Vagina (tissue), 2 donors: ENCODE results near the gene ACY1. TPM values are rescaled to one million over a fixed set of nuclear protein-coding genes. Genes with fewer than 3 reads are reported as not detected.

Experiments used
- DNase-seq, 2 donors: peaks; one replicate each; pipeline ENCODE4 v3.0.0-alpha.2; 2017; ENCODE audit errors: extremely low spot score in 2 of 2
- H3K27ac ChIP-seq: fragments of 200-600 bp; sonication (generic); one replicate; pipeline ENCODE4 v1.5.1; 2019
- H3K27me3 ChIP-seq: fragments of 200-600 bp; sonication (generic); one replicate; pipeline ENCODE4 v1.5.1; 2019
- H3K36me3 ChIP-seq, 2 donors: fragments of 200-600 bp; sonication (generic); one replicate each; pipeline ENCODE4 v1.5.1; 2017 to 2019
- H3K4me1 ChIP-seq: fragments of 200-600 bp; sonication (generic); one replicate; pipeline ENCODE4 v1.5.1; 2019
- H3K4me3 ChIP-seq, 2 donors: fragments of 200-600 bp; sonication (generic); 1 replicate in 1 of 2; 2 replicates in 1 of 2; pipeline ENCODE4 v1.5.1; 2016 to 2019
- H3K9me3 ChIP-seq: fragments of 200-600 bp; sonication (generic); one replicate; pipeline ENCODE4 v1.5.1; 2019
- POLR2A ChIP-seq, 2 donors: fragments of 450-650 bp; IDR thresholded peaks; one replicate each; pipeline ENCODE4 v1.6.1; 2017; ENCODE audit warnings: antibody characterized with exemption in 2 of 2, mild to moderate bottlenecking in 2 of 2, moderate library complexity in 2 of 2
- POLR2AphosphoS5 ChIP-seq, 2 donors: sonication (generic); formaldehyde crosslinking; IDR thresholded peaks; one replicate each; pipeline ENCODE4 v1.9.0; 2017; ENCODE audit warnings: antibody characterized with exemption in 2 of 2, mild to moderate bottlenecking in 2 of 2, low read depth in 1 of 2; ENCODE audit not compliant: insufficient read depth in 1 of 2
- intact Hi-C: fragments of 100-400 bp; cut with DNase I; formaldehyde crosslinking; loops from one replicate; pipeline ENCODE4 v1.15.1; 2023
- small RNA-seq: library from RNA; depleted of rRNA; stranded (forward); fragments of <200 nt; gene quantifications from one replicate; pipeline ENCODE3, GENCODE V24; 2016
- total RNA-seq: library from RNA; depleted of rRNA; stranded (reverse); fragments of >200 nt; gene quantifications from one replicate; pipeline ENCODE4 v1.2.3, GENCODE V29; 2016
- TF ChIP-seq, protein P1 (sequence below), 3 experiments: fragments of 450-650 bp in 2 of 3; fragments of 200-600 bp in 1 of 3; sonication (generic) in 1 of 3; IDR thresholded peaks; one replicate each; pipeline ENCODE4 v1.5.1; 2017 to 2019; ENCODE audit warnings: antibody characterized with exemption in 3 of 3, mild to moderate bottlenecking in 2 of 3, moderate library complexity in 2 of 3

The ACY1 gene
- total RNA-seq, 1 donor from 2014 or later = 29.7 TPM

DNA sequence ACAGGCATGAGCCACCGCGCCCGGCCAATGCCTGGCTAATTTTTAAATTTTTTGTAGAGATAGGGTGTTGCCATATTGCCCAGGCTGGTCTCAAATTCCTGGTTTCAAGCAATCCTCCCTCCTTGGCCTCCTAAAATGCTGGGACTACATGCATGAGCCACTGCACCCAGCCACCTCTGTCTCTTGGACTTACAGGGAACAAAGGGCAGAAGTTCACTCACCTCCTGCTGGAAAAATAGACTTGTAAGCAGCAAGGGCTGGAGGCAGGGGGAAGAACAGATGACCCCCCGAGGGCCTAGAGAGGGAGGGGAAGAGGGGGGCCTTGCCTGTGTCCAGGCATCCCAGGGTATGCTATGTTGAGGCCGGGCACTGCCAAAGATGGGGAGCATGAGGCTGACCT is 50.9 kb downstream of the ACY1 start:
- H3K4me1 ChIP-seq = peaks cover 19% of the 10 kb centered on the region

DNA sequence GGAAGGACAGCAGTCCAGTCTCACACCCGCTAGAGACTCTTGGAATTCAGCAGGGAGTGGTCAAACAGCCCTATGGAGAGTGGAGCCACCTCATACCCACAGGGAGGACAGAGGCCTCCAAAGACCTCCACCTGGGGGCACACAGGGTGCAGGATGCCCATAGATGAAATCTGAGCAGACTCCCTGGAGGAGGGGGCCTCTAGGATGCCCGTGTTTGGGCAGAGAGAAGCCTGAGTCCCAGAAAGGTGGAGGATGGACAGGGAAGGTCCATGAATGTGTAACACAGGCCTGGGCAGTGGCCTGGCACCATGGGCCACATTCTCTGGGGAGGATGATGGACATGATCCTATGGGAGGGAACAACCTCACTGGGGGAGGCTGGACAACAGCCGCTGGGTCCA is 51.3 kb downstream of the ACY1 start:
- TF ChIP-seq POLR2AphosphoS5 (IDR thresholded peaks at IDR 0.05; ENCODE audit: insufficient read depth in 1 of 2, low read depth in 1 of 2) (no peak), POLR2A (IDR thresholded peaks at IDR 0.05) (no peak)
- TF ChIP-seq, protein P1, sequence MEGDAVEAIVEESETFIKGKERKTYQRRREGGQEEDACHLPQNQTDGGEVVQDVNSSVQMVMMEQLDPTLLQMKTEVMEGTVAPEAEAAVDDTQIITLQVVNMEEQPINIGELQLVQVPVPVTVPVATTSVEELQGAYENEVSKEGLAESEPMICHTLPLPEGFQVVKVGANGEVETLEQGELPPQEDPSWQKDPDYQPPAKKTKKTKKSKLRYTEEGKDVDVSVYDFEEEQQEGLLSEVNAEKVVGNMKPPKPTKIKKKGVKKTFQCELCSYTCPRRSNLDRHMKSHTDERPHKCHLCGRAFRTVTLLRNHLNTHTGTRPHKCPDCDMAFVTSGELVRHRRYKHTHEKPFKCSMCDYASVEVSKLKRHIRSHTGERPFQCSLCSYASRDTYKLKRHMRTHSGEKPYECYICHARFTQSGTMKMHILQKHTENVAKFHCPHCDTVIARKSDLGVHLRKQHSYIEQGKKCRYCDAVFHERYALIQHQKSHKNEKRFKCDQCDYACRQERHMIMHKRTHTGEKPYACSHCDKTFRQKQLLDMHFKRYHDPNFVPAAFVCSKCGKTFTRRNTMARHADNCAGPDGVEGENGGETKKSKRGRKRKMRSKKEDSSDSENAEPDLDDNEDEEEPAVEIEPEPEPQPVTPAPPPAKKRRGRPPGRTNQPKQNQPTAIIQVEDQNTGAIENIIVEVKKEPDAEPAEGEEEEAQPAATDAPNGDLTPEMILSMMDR (IDR thresholded peaks at IDR 0.05) = no peak
- no peaks in the 10 kb centered on the region for H3K9me3 ChIP-seq
- no peaks in the 10 kb centered on the region for H3K36me3 ChIP-seq
- H3K4me3 ChIP-seq = no peak overlapping the region
- intact Hi-C loops = no loop called here
- H3K27me3 ChIP-seq = no peaks in the 10 kb centered on the region
- H3K27ac ChIP-seq = no peak overlapping the region
- DNase-seq = no peak
- peaks cover 23% of the 10 kb centered on the region for H3K4me1 ChIP-seq

More for the DNA sequence above, 50.9 kb downstream of the ACY1 start:
- no peak overlapping the region for H3K27ac ChIP-seq
- no peak for TF ChIP-seq POLR2A (IDR thresholded peaks at IDR 0.05)
- no peaks in the 10 kb centered on the region for H3K9me3 ChIP-seq
- H3K27me3 ChIP-seq = no peaks in the 10 kb centered on the region
- intact Hi-C loops = no loop called here
- no peaks in the 10 kb centered on the region for H3K36me3 ChIP-seq
- no peak for DNase-seq
- no peak overlapping the region for H3K4me3 ChIP-seq

DNA sequence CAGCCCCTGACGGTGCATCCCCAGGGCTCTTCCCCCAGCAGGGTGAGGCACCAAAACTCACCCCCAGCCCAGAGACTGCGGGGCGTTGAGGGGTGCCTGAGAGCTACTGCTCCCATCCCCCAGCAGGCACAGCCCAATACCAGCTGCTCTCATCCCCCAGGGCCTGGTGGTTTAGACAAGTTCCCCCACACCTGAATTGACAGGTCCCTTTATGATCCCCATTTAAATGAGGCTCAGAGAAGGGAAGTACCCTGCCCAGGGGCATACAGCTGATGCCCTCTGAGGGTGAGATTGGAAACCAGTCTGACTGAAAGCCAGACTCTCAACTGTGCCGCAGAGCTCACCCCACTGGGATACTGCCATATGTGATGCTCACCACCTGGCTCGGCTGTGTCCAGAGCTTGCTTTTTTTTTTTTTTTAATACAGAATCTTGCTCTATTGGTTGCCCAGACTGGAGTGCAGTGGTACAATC is 52.9 kb downstream of the ACY1 start:
- TF ChIP-seq POLR2AphosphoS5 (IDR thresholded peaks at IDR 0.05; ENCODE audit: insufficient read depth in 1 of 2, low read depth in 1 of 2) (no peak), POLR2A (IDR thresholded peaks at IDR 0.05) (no peak)
- TF ChIP-seq, protein P1 (IDR thresholded peaks at IDR 0.05) = no peak
- H3K27me3 ChIP-seq = no peaks in the 10 kb centered on the region

DNA sequence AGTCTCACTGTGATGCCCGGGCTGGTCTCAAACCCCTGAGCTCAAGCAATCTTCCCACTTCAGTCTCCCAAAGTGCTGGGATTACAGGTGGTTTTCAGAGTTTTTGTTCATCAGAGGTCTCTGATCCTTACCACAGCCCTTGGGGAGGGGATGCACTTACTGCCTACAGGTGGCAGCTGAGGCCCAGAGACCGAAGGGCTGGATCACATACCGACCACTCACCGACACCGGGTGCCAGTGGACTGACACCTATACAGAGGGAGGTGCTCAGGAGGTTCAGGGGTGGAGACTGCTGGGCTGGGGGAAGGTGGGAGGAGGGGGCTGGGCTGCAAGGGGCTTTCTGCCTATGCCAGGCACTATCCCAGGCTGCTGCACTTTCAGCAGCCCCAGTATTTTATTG is 53.5 kb downstream of the ACY1 start:
- intact Hi-C loops = no loop called here
- Histone ChIP-seq H3K4me1 (peaks cover 39% of the 10 kb centered on the region), H3K9me3 (no peaks in the 10 kb centered on the region), H3K36me3 (no peaks in the 10 kb centered on the region), H3K27ac (no peak overlapping the region), H3K27me3 (no peaks in the 10 kb centered on the region), H3K4me3 (no peak overlapping the region)
- no peak for TF ChIP-seq POLR2A (IDR thresholded peaks at IDR 0.05)
- no peak for DNase-seq

More for the DNA sequence above, 52.9 kb downstream of the ACY1 start:
- no peak overlapping the region for H3K4me3 ChIP-seq
- DNase-seq = no peak
- H3K9me3 ChIP-seq = no peaks in the 10 kb centered on the region
- H3K36me3 ChIP-seq = no peaks in the 10 kb centered on the region
- intact Hi-C loops = no loop called here
- H3K27ac ChIP-seq = no peak overlapping the region
- peaks cover 39% of the 10 kb centered on the region for H3K4me1 ChIP-seq

DNA sequence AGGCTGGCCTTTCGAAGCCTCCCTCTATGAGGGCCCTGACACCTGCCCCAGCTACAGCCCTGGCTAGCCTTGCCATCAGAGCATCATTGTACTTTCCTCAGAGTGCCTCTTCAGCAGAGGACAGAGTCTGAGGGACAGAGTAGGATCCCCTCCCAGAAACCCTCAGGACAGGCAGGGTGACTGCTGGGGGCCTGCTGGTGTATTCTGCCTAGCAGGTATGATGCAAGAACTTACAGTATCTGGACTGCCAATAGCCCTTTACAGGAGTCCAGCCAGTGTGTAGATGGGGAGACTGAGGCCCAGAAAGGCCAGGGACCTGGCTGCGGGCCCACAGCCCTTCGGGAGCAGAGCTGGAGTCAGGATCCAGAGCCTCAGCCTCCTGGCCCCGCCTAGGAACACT is 54.0 kb downstream of the ACY1 start:
- intact Hi-C loops = no loop called here
- TF ChIP-seq, protein P1 (IDR thresholded peaks at IDR 0.05) = no peak
- TF ChIP-seq POLR2AphosphoS5 (IDR thresholded peaks at IDR 0.05; ENCODE audit: insufficient read depth in 1 of 2, low read depth in 1 of 2) (no peak), POLR2A (IDR thresholded peaks at IDR 0.05) (no peak)
- H3K4me1 ChIP-seq = peaks cover 39% of the 10 kb centered on the region

DNA sequence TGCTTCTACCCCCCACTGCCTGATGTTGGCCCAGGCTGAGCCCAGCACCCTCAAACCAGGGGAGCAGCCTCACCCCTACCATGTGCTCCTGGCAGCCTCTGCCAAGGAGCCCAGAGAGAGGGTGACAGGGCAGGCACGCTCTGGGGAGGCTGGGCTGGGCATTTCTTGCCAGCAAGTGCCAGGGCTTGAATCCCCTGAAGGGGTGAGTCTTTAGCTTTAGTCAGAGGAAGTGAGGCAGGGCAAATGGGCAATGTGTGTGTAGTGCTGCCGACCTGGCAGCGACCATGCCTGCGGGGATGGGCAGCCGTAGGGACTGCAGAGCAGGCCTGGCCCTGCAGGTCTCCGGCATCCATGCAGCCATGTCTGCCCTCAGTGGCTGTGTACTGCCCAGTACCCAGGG is 54.9 kb downstream of the ACY1 start:
- TF ChIP-seq, protein P1 (IDR thresholded peaks at IDR 0.05) = no peak
- TF ChIP-seq POLR2A (IDR thresholded peaks at IDR 0.05) (no peak), POLR2AphosphoS5 (IDR thresholded peaks at IDR 0.05; ENCODE audit: insufficient read depth in 1 of 2, low read depth in 1 of 2) (no peak)

More for the DNA sequence above, 54.0 kb downstream of the ACY1 start:
- Histone ChIP-seq H3K27ac (no peak overlapping the region), H3K4me3 (no peak overlapping the region), H3K36me3 (no peaks in the 10 kb centered on the region), H3K27me3 (no peaks in the 10 kb centered on the region), H3K9me3 (no peaks in the 10 kb centered on the region)
- DNase-seq = no peak

More for the DNA sequence above, 54.9 kb downstream of the ACY1 start:
- no peak overlapping the region for H3K27ac ChIP-seq
- DNase-seq = no peak
- H3K4me3 ChIP-seq = no peak overlapping the region
- no peaks in the 10 kb centered on the region for H3K27me3 ChIP-seq
- peaks cover 35% of the 10 kb centered on the region for H3K4me1 ChIP-seq
- no peaks in the 10 kb centered on the region for H3K9me3 ChIP-seq
- intact Hi-C loops = no loop called here
- H3K36me3 ChIP-seq = no peaks in the 10 kb centered on the region

Small RNA genes lying within 50 kb of the gene (small RNA-seq; reads per million reads assigned to genes)
- gene AC115284.1 = not detected

Other genes with a start within 250 kb of the ACY1 start
- gene IQCF6, start 204.3 kb upstream of the ACY1 start, total RNA-seq = not detected
- gene IQCF2, start 121.9 kb upstream of the ACY1 start, total RNA-seq = not detected
- gene IQCF5, start 107.9 kb upstream of the ACY1 start, total RNA-seq = not detected
- gene IQCF1, start 80.2 kb upstream of the ACY1 start, total RNA-seq = not detected
- 12.5 TPM for gene RRP9, start 41.6 kb upstream of the ACY1 start, total RNA-seq
- gene PARP3, start 41.2 kb upstream of the ACY1 start, total RNA-seq = 20.6 TPM
- not detected for gene GPR62, start 28.2 kb upstream of the ACY1 start, total RNA-seq
- 36.6 TPM for gene PCBP4, start 16.1 kb upstream of the ACY1 start, total RNA-seq
- gene ABHD14B, start 9.5 kb upstream of the ACY1 start, total RNA-seq = 46.9 TPM
- 31.9 TPM for gene ABHD14A, start 8.5 kb upstream of the ACY1 start, total RNA-seq
- gene RPL29, start 12.4 kb downstream of the ACY1 start, total RNA-seq = 1,678 TPM
- gene DUSP7, start 73.0 kb downstream of the ACY1 start, total RNA-seq = 59.9 TPM
- 0.74 TPM for gene POC1A, start 170.9 kb downstream of the ACY1 start, total RNA-seq
- 41.5 TPM for gene ALAS1, start 214.6 kb downstream of the ACY1 start, total RNA-seq
- gene TLR9, start 242.1 kb downstream of the ACY1 start, total RNA-seq = not detected